WTC11 (cell line): ENCODE data around the gene ZNF740. TPM values are rescaled to one million over a fixed set of nuclear protein-coding genes. Genes with fewer than 3 reads are reported as not detected.

Experiments used
- ATAC-seq: fragments of 200-7000 bp; cut with Tn5 transposase; 2 replicates; pipeline ENCODE4 v1.10.0; 2021; ENCODE audit warnings: mild to moderate bottlenecking, moderate library complexity
- CTCF ChIA-PET: fragments of 300-600 bp; sonication (Branson Sonifier 250); formaldehyde crosslinking; loops from one replicate; lab custom pipeline; 2021; ENCODE audit warnings: antibody characterized with exemption; lab: Charles Lee
- POLR2A ChIA-PET: fragments of 350-600 bp; sonication (Branson Sonifier 250); formaldehyde crosslinking; loops from one replicate; lab custom pipeline; 2021; ENCODE audit warnings: antibody characterized with exemption; lab: Charles Lee
- DNase-seq: peaks from one replicate; pipeline ENCODE4 v3.0.0; 2021; ENCODE audit warnings: low spot score
- H3K27ac Mint-ChIP-seq: 2 replicates; pipeline ENCODE4 v1.8.0; 2021; ENCODE audit warnings: mixed read lengths
- H3K27me3 Mint-ChIP-seq: 2 replicates; pipeline ENCODE4 v1.8.0; 2021; ENCODE audit warnings: low read depth, mild to moderate bottlenecking, moderate library complexity, mixed read lengths
- H3K36me3 Mint-ChIP-seq: 2 replicates; pipeline ENCODE4 v1.8.0; 2021; ENCODE audit warnings: mixed read lengths
- H3K4me1 Mint-ChIP-seq: 2 replicates; pipeline ENCODE4 v1.8.0; 2022; ENCODE audit warnings: mixed read lengths
- H3K4me3 Mint-ChIP-seq: 2 replicates; pipeline ENCODE4 v1.8.0; 2021; ENCODE audit warnings: mild to moderate bottlenecking, moderate library complexity, mixed read lengths
- H3K9me3 Mint-ChIP-seq: 2 replicates; pipeline ENCODE4 v1.8.0; 2021; ENCODE audit warnings: mixed read lengths
- AR ChIP-seq: fragments of 250-450 bp; sonication (Bioruptor Pico); IDR thresholded peaks from 2 replicates; pipeline ENCODE4 v1.9.0; 2021; ENCODE audit warnings: mild to moderate bottlenecking
- ATF2 ChIP-seq: sonication (generic); formaldehyde crosslinking; IDR thresholded peaks from 2 replicates; pipeline ENCODE4 v1.8.1; 2022; ENCODE audit warnings: low read depth, missing genetic modification reagents, borderline replicate concordance
- ATF3 ChIP-seq: sonication (generic); formaldehyde crosslinking; conservative IDR thresholded peaks from 2 replicates; pipeline ENCODE4 v1.8.1; 2022; ENCODE audit warnings: mild to moderate bottlenecking, missing genetic modification reagents
- E2F4 ChIP-seq: sonication (generic); formaldehyde crosslinking; IDR thresholded peaks from 2 replicates; pipeline ENCODE4 v1.8.1; 2022; ENCODE audit warnings: low read depth, mild to moderate bottlenecking, moderate library complexity, missing genetic modification reagents, borderline replicate concordance
- GABPB1 ChIP-seq: sonication (generic); formaldehyde crosslinking; IDR thresholded peaks from 2 replicates; pipeline ENCODE4 v1.8.1; 2023; ENCODE audit warnings: mild to moderate bottlenecking, missing genetic modification reagents
- GRHL2 ChIP-seq: fragments of 250-450 bp; sonication (Bioruptor Pico); IDR thresholded peaks from 2 replicates; pipeline ENCODE4 v1.8.0; 2022; ENCODE audit warnings: mild to moderate bottlenecking, moderate library complexity; ENCODE audit not compliant: insufficient replicate concordance, severe bottlenecking
- IRF2 ChIP-seq: sonication (generic); formaldehyde crosslinking; IDR thresholded peaks from 2 replicates; pipeline ENCODE4 v1.8.0; 2022; ENCODE audit warnings: low read depth, missing genetic modification reagents, borderline replicate concordance
- JAZF1 ChIP-seq: fragments of 250-450 bp; sonication (Bioruptor Pico); IDR thresholded peaks from 2 replicates; pipeline ENCODE4 v1.9.0; 2021; ENCODE audit warnings: moderate library complexity, mild to moderate bottlenecking, inconsistent platforms
- JUN ChIP-seq: sonication (generic); formaldehyde crosslinking; IDR thresholded peaks from 2 replicates; pipeline ENCODE4 v1.8.0; 2023; ENCODE audit warnings: mild to moderate bottlenecking, missing genetic modification reagents
- MYBL2 ChIP-seq: sonication (generic); formaldehyde crosslinking; IDR thresholded peaks from 2 replicates; pipeline ENCODE4 v1.8.1; 2023; ENCODE audit warnings: mild to moderate bottlenecking, moderate library complexity, missing genetic modification reagents
- NFYB ChIP-seq: sonication (generic); formaldehyde crosslinking; conservative IDR thresholded peaks from 2 replicates; pipeline ENCODE4 v1.8.0; 2022; ENCODE audit warnings: low read depth, missing genetic modification reagents
- NR3C1 ChIP-seq: sonication (generic); formaldehyde crosslinking; conservative IDR thresholded peaks from 2 replicates; pipeline ENCODE4 v1.8.1; 2023; ENCODE audit warnings: low read depth, mild to moderate bottlenecking, missing genetic modification reagents
- PREB ChIP-seq: sonication (generic); formaldehyde crosslinking; IDR thresholded peaks from 2 replicates; pipeline ENCODE4 v1.8.1; 2022; ENCODE audit warnings: mild to moderate bottlenecking, missing genetic modification reagents, moderate library complexity, borderline replicate concordance
- PRRX2 ChIP-seq: fragments of 250-450 bp; sonication (Bioruptor Pico); IDR thresholded peaks from 2 replicates; pipeline ENCODE4 v1.8.0; 2021; ENCODE audit warnings: mild to moderate bottlenecking
- RORB ChIP-seq: fragments of 250-450 bp; sonication (Bioruptor Pico); IDR thresholded peaks from 2 replicates; pipeline ENCODE4 v1.9.0; 2021; ENCODE audit warnings: mild to moderate bottlenecking
- STAT6 ChIP-seq: sonication (generic); formaldehyde crosslinking; conservative IDR thresholded peaks from 2 replicates; pipeline ENCODE4 v1.8.1; 2023; ENCODE audit warnings: mild to moderate bottlenecking, low read depth, missing genetic modification reagents, moderate library complexity
- TEAD4 ChIP-seq: sonication (generic); formaldehyde crosslinking; IDR thresholded peaks from 2 replicates; pipeline ENCODE4 v1.8.0; 2022; ENCODE audit warnings: mild to moderate bottlenecking, missing genetic modification reagents
- ZNF281 ChIP-seq: sonication (generic); formaldehyde crosslinking; IDR thresholded peaks from 2 replicates; pipeline ENCODE4 v1.8.0; 2023; ENCODE audit warnings: mild to moderate bottlenecking, missing genetic modification reagents
- ZNF396 ChIP-seq: fragments of 250-450 bp; sonication (Bioruptor Pico); IDR thresholded peaks from 2 replicates; pipeline ENCODE4 v1.8.0; 2021; ENCODE audit warnings: mild to moderate bottlenecking, moderate library complexity, borderline replicate concordance
- ZNF512 ChIP-seq: sonication (generic); formaldehyde crosslinking; IDR thresholded peaks from 2 replicates; pipeline ENCODE4 v1.8.1; 2022; ENCODE audit warnings: missing genetic modification reagents, borderline replicate concordance
- total RNA-seq: library from RNA; stranded (reverse); gene quantifications from 3 replicates; pipeline ENCODE4 v1.2.3, GENCODE V29; 2021

The ZNF740 gene
- total RNA-seq, 1 experiment from 2014 or later, result 26.6 TPM

GRCh38 chr12:53210843-53211242, 30.3 kb downstream of the ZNF740 start:
- peaks cover 13% of the 10 kb centered on the region; the same call in 1 of the 2 replicates for H3K27me3 Mint-ChIP-seq

More at GRCh38 chr12:53210843-53211242, 30.3 kb downstream of the ZNF740 start:
- no peak for ATAC-seq
- no peak for DNase-seq
- ChIA-PET POLR2A (no interaction called here), CTCF (interaction anchor here (1.3 to 12.2 kb wide), 11 partner anchors 10 to 145 kb away, joined by 4 to 333 read pairs (median 18); partner anchors contain the start of genes AAAS, ESPL1 and PFDN5)
- TF ChIP-seq MYBL2 (CRISPR knock-in tag) (no peak), E2F4 (no peak), PREB (CRISPR knock-in tag) (no peak), ATF2 (CRISPR knock-in tag) (no peak), TEAD4 (CRISPR knock-in tag) (no peak), GRHL2 (no peak), ZNF512 (CRISPR knock-in tag) (no peak), ATF3 (CRISPR knock-in tag) (no peak), AR (no peak), IRF2 (no peak), NFYB (no peak), PRRX2 (CRISPR knock-in tag) (no peak), STAT6 (CRISPR knock-in tag) (no peak), JAZF1 (CRISPR knock-in tag) (no peak), NR3C1 (CRISPR knock-in tag) (no peak), RORB (CRISPR knock-in tag) (no peak), JUN (no peak), GABPB1 (CRISPR knock-in tag) (no peak), ZNF281 (CRISPR knock-in tag) (no peak), ZNF396 (CRISPR knock-in tag) (no peak)
- H3K27ac Mint-ChIP-seq, result no peak overlapping the region
- H3K9me3 Mint-ChIP-seq, result no peaks in the 10 kb centered on the region
- peaks cover 39% of the 10 kb centered on the region for H3K4me1 Mint-ChIP-seq
- H3K4me3 Mint-ChIP-seq, result no peak overlapping the region
- peaks cover 28% of the 10 kb centered on the region for H3K36me3 Mint-ChIP-seq
